Central memory CD4-positive, alpha-beta T cell (primary cell): Measurements from ENCODE around the gene ZNG1F.
"Not testable (repeated sequence)": the region's sequence is repeated elsewhere in the genome, so short reads cannot be mapped to it uniquely, and the experiment has no call there.

Experiments used
- DNase-seq: peaks from one replicate; pipeline ENCODE4 v3.0.0; 2022

Gene ZNG1F

GRCh38 chr9:41123396-41123795 lies 65.7 kb downstream of the ZNG1F start:
- DNase-seq = not testable (repeated sequence)

DNA sequence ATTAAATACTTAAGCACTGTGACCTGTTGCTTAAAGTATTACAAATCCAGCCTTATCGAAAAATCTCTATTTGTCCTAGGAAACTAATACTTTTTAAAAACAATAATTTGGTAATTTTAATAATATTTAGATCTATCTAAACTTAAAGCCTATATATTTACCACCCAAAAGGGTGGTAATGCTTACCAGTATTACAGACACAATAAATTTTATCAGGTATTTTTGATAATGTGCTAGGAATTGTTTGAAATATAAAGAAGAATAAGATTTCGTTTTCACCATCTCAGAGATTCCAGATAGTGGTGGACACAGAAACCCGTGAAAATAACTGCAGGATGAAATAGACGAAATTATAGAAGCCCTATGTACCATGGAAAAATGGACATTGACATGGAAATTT lies 68.4 kb downstream of the ZNG1F start:
- DNase-seq = not testable (repeated sequence)

DNA sequence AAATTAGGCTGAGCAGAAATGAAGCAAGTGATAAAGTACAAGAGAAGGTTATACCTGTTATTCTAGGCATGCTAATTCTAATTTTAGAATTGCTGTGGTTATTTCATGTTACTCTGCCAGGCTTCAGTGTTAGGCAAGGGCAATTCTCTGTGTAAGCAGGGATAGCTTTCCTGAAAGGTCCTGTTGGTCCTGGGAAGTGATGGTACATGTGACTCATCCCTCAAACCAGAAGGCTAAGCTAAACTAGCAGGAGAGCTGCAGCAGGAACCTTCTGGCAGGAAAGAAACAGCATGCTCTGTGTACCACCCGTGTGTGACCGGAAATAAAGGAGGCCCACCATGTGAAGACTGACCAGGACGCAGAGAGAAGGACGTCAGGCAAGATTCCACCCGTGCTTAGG lies 69.4 kb downstream of the ZNG1F start:
- not testable (repeated sequence) for DNase-seq

DNA sequence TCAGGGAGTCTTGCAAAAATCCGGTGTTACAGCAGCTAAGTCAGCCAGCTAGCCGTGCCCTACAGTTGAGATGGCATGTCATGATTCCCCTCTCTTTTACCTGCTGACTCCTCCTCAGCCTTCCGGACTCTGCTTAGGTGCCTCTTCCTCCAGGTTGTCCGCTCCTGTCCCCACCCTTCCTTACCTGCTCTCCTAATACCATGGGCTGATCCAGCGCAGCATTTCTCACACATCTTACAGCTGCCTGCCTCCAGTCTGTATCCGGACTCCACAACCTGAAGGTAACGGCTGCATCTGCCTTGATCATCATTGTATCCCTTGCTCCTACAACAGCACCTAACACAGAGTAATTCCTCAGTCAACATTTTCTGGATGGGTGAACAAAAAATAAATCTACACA lies 69.8 kb downstream of the ZNG1F start:
- not testable (repeated sequence) for DNase-seq

DNA sequence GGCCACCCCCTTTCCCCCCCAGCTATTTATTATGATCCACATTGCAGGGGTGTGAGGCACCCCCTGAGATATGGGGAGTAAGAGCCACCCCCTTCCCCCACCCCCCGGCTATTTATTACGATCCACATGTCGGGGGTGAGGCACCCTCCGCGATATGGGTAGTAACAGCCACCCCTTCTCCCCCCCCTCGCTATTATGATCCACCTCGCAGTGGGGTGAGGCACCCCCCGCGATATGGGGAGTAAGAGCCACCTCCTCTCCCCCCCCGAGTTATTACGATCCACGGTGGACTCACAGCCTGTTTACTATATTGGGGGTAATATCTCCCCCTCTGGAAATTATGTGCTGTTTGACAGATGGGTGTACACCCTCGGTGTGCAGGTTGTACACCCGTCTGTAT lies 75.8 kb downstream of the ZNG1F start:
- DNase-seq = not testable (repeated sequence)

GRCh38 chr9:41111414-41111813 lies 77.7 kb downstream of the ZNG1F start:
- DNase-seq = not testable (repeated sequence)

- DNase-seq = not testable (repeated sequence)
Measured at GRCh38 chr9:41110913-41111312, 78.2 kb downstream of the ZNG1F start.

GRCh38 chr9:41109253-41109652 lies 79.9 kb downstream of the ZNG1F start:
- not testable (repeated sequence) for DNase-seq

- not testable (repeated sequence) for DNase-seq
Measured at GRCh38 chr9:41108816-41109215, 80.3 kb downstream of the ZNG1F start.

GRCh38 chr9:41106472-41107116 lies 82.5 kb downstream of the ZNG1F start:
- not testable (repeated sequence) for DNase-seq

DNA sequence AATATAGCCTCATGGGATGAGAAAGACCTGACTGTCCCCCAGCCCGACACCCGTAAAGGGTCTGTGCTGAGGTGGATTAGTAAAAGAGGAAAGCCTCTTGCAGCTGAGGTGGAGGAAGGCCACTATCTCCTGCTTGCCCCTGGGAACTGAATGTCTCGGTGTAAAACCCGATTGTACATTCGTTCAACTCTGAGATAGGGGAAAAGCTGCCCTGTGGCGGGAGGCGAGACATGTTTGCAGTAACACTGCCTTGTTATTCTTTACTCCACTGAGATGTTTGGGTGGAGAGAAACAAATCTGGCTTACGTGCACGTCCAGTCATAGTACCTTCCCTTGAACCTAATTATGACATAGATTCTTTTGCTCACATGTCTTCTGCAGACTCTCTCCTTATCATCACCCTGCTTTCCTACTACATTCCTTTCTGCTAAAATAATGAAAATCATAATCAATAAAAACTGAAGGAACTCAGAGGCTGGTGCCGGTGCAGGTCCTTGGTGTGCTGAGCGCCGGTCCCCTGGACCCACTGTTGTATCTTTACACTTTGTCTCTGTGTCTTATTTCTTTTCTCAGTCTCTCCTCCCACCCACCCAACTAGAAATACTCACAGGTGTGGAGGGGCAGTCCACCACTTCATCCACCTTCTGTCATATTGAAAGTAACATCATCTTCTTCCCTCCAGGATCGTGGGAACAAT lies 83.4 kb downstream of the ZNG1F start:
- not testable (repeated sequence) for DNase-seq

DNA sequence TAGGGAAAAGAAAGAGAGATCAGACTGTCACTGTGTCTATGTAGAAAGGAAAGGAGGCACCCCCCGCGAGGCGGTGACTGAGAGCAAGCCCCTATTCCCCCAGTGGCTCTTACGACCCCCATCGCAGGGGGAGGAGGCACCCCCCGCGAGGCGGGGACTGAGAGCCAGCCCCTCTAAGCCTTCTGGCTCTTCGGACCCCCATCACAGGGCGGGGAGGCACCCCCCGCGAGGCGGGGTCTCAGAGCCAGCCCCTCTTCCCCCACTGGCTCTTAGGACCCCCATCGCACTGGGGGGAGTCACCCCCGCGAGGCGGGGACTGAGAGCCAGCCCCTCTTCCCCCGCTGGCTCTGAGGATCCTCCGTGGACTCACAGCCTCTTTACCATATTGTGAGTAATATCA lies 84.6 kb downstream of the ZNG1F start:
- DNase-seq = not testable (repeated sequence)

DNA sequence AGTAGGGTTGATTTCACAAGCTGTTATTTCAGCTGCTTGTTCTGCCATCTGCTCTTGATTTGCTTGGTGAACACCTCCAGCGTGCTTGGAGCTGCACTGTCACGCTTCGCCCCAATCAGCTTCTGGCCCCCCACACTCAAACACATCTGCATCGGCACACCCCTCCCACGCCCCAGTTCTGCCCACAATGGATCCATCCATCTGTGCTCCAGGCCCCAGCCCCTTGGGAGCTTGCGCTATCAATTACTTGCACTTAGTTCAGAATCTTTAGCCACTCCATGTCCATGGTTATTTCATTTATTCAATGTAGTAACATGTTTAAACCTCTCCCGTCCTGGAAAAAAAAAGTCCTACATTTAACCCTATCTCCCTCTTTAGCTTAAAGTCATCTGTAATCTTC lies 88.6 kb downstream of the ZNG1F start:
- DNase-seq = not testable (repeated sequence)

DNA sequence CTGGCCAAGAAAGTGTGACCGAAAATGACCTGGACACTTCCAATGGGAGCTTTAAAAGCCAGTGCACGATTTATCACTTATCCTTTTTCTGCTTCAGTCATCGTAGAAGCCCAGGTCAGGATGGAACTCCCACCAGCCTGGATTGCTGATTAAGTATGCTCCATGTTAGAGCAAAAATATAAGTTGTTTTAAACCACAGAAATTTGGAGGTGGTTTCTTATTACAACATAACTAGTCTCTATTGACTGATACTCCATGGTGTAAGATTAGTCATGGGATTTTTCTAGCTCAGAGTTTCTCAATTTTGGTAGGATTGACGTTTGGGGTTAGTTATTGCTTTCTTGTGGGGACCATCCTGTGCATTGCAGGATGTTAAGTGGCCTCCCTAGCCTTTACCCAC lies 90.4 kb downstream of the ZNG1F start:
- not testable (repeated sequence) for DNase-seq

DNA sequence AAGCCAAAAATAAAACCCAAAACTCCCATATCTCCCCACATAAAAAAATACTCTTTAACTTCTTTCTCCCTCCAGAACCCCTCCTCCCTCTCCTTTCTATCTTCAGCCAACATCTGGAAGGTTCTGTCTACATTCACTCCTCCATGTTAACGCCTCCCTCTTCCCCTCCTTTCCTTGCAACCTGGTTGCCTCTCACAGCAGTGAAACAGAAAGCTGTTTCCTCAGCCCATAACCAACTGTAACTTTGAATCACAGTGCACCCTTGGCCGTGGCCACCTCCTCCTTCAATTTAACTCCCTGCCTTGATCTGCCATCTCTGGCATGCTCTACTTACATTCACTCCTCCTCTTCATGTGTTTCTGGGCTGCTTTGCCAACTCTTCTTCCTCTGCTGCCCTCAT lies 94.1 kb downstream of the ZNG1F start:
- not testable (repeated sequence) for DNase-seq

DNA sequence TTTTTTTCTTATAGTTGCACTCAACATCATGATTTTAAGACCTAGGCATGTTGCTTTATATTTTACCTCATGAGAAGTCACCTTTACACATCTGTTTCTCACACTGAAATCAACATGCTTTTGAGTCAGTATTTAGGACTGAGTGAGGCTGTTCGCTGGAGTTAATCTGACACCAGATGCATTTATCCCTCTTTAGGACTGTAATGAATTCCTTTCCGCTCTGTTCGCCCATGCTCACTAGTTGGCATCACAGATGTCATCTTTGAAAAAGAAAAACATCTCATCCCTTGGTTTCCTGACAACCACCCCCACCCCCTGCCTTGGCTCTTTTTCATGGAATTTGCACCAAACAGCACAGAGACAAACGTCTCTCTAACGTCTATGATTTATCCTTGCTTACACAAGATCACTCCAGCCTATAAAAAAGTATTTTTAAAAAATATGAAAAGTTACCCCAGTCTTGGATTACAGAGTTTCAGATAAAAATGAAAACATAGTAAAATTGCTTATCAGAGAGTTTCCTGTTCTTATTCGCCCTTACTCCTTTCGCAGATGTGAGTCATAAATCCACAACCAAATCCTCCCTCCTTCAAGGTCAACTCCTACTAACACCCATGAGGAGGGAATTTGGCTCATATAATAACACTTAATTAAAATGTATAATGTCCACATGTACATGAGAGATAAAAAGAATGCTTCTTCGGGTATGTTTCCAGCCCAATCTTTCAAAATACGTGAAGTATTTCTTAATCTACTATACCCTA lies 94.9 kb downstream of the ZNG1F start:
- not testable (repeated sequence) for DNase-seq

DNA sequence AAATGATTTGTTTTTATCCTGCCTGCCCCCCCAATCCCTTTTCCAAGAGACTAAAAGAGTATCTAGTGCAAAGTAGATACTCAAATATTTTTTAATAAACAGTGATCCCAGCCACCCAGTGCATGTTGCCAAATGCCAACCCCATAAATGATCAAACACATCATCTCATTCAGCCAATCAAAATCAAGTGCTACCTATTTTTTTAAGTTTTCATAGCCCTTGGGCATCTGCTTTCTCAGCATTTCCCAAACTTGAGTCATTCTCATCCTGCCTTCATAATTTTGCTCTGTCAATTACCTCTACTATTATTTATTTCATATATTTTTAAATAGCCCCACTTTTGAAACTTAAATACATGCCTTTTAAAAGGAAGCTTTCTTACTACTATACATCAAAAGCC lies 98.2 kb downstream of the ZNG1F start:
- DNase-seq = not testable (repeated sequence)

GRCh38 chr9:41090386-41090785 lies 98.7 kb downstream of the ZNG1F start:
- DNase-seq = not testable (repeated sequence)

- DNase-seq = not testable (repeated sequence)
Measured at GRCh38 chr9:41088450-41089059, 100.6 kb downstream of the ZNG1F start.

GRCh38 chr9:41087929-41088328 lies 101.2 kb downstream of the ZNG1F start:
- not testable (repeated sequence) for DNase-seq

GRCh38 chr9:41087157-41087780 lies 101.8 kb downstream of the ZNG1F start:
- DNase-seq = not testable (repeated sequence)

GRCh38 chr9:41086685-41087084 lies 102.4 kb downstream of the ZNG1F start:
- DNase-seq = not testable (repeated sequence)

DNA sequence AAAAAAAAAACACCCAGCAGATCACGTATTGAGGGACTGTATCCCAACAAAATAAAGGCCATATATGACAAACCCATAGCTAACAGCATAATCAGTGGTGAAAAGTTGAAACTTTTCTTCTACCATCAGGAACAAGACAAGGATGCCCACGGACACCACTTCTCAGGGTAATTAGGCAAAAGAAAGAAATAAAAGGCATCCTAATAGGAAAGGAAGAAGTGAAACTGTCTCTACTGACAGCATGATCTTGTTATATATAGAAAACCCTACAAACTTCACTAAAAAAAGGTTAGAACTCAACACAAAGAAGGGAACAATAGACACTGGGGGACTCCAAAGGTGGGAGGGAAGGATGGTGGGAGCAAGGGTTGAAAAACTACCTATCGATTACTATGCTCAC lies 102.9 kb downstream of the ZNG1F start:
- not testable (repeated sequence) for DNase-seq
